ENCODE results near the gene FAM209A.
"Not testable (repeated sequence)": the region's sequence is repeated elsewhere in the genome, so short reads cannot be mapped to it uniquely, and the experiment has no call there.

The FAM209A gene

GRCh38 chr20:56524444-56524843 is at the start of gene FAM209A:
Gene FAM209A (plus strand): TSS chr20:56524744. CDS start chr20:56524809, 65 bp downstream.
- WGBS (ENCODE audit: insufficient coverage, insufficient read length): no CpG with 5 or more reads among the region's 7 CpGs
- H3K4me1 ChIP-seq (ENCODE audit: control insufficient read depth, insufficient read depth, low read length); DNase-seq (ENCODE audit: low read depth, low spot score); H3K9me3 ChIP-seq (ENCODE audit: control insufficient read depth, insufficient read depth, low read length); H3K27me3 ChIP-seq (ENCODE audit: control insufficient read depth, insufficient read depth, low read length); H3K27ac ChIP-seq (ENCODE audit: low read length); H3K36me3 ChIP-seq (ENCODE audit: control insufficient read depth, insufficient read depth, low read length); H3K4me3 ChIP-seq (ENCODE audit: low read length): not testable (repeated sequence)

- H3K27ac ChIP-seq (ENCODE audit: low read length): no peak overlapping the region
- DNase-seq (ENCODE audit: low read depth, low spot score): no peak
- no peak overlapping the region for H3K4me3 ChIP-seq (ENCODE audit: low read length)
- WGBS (ENCODE audit: insufficient coverage, insufficient read length): no CpG with 5 or more reads among the region's 7 CpGs
- H3K9me3 ChIP-seq (ENCODE audit: control insufficient read depth, insufficient read depth, low read length): no peaks in the 10 kb centered on the region
- H3K27me3 ChIP-seq (ENCODE audit: control insufficient read depth, insufficient read depth, low read length): no peaks in the 10 kb centered on the region
- H3K36me3 ChIP-seq (ENCODE audit: control insufficient read depth, insufficient read depth, low read length): peaks cover 10% of the 10 kb centered on the region
- H3K4me1 ChIP-seq (ENCODE audit: control insufficient read depth, insufficient read depth, low read length): no peaks in the 10 kb centered on the region
These were observed 40.6 kb upstream of the FAM209A start for GRCh38 chr20:56483970-56484369.

GRCh38 chr20:56487216-56487615 is 37.3 kb upstream of the FAM209A start:
- WGBS (ENCODE audit: insufficient coverage, insufficient read length): no CpG with 5 or more reads among the region's 11 CpGs
- Histone ChIP-seq H3K27me3 (ENCODE audit: control insufficient read depth, insufficient read depth, low read length) (no peaks in the 10 kb centered on the region), H3K4me3 (ENCODE audit: low read length) (no peak overlapping the region), H3K4me1 (ENCODE audit: control insufficient read depth, insufficient read depth, low read length) (no peaks in the 10 kb centered on the region), H3K27ac (ENCODE audit: low read length) (no peak overlapping the region), H3K36me3 (ENCODE audit: control insufficient read depth, insufficient read depth, low read length) (peaks cover 10% of the 10 kb centered on the region), H3K9me3 (ENCODE audit: control insufficient read depth, insufficient read depth, low read length) (no peaks in the 10 kb centered on the region)
- DNase-seq (ENCODE audit: low read depth, low spot score): no peak

GRCh38 chr20:56488566-56488965 is 36.0 kb upstream of the FAM209A start:
- Histone ChIP-seq H3K36me3 (ENCODE audit: control insufficient read depth, insufficient read depth, low read length) (peaks cover 10% of the 10 kb centered on the region), H3K9me3 (ENCODE audit: control insufficient read depth, insufficient read depth, low read length) (no peaks in the 10 kb centered on the region), H3K27ac (ENCODE audit: low read length) (no peak overlapping the region), H3K4me1 (ENCODE audit: control insufficient read depth, insufficient read depth, low read length) (no peaks in the 10 kb centered on the region), H3K4me3 (ENCODE audit: low read length) (no peak overlapping the region), H3K27me3 (ENCODE audit: control insufficient read depth, insufficient read depth, low read length) (no peaks in the 10 kb centered on the region)
- WGBS (ENCODE audit: insufficient coverage, insufficient read length): no CpG with 5 or more reads among the region's 5 CpGs
- DNase-seq (ENCODE audit: low read depth, low spot score): no peak

GRCh38 chr20:56501116-56501515 is 23.4 kb upstream of the FAM209A start:
- Histone ChIP-seq H3K36me3 (ENCODE audit: control insufficient read depth, insufficient read depth, low read length) (no peaks in the 10 kb centered on the region), H3K9me3 (ENCODE audit: control insufficient read depth, insufficient read depth, low read length) (no peaks in the 10 kb centered on the region), H3K4me1 (ENCODE audit: control insufficient read depth, insufficient read depth, low read length) (no peaks in the 10 kb centered on the region), H3K27me3 (ENCODE audit: control insufficient read depth, insufficient read depth, low read length) (no peaks in the 10 kb centered on the region), H3K27ac (ENCODE audit: low read length) (no peak overlapping the region), H3K4me3 (ENCODE audit: low read length) (no peak overlapping the region)
- DNase-seq (ENCODE audit: low read depth, low spot score): no peak
- no CpG with 5 or more reads among the region's 1 CpG for WGBS (ENCODE audit: insufficient coverage, insufficient read length)

- no peak overlapping the region for H3K27ac ChIP-seq (ENCODE audit: low read length)
- H3K27me3 ChIP-seq (ENCODE audit: control insufficient read depth, insufficient read depth, low read length): no peaks in the 10 kb centered on the region
- WGBS (ENCODE audit: insufficient coverage, insufficient read length): no CpG with 5 or more reads among the region's 8 CpGs
- H3K36me3 ChIP-seq (ENCODE audit: control insufficient read depth, insufficient read depth, low read length): no peaks in the 10 kb centered on the region
- no peaks in the 10 kb centered on the region for H3K9me3 ChIP-seq (ENCODE audit: control insufficient read depth, insufficient read depth, low read length)
- DNase-seq (ENCODE audit: low read depth, low spot score): no peak
- H3K4me3 ChIP-seq (ENCODE audit: low read length): no peak overlapping the region
- no peaks in the 10 kb centered on the region for H3K4me1 ChIP-seq (ENCODE audit: control insufficient read depth, insufficient read depth, low read length)
These were observed 20.6 kb upstream of the FAM209A start for GRCh38 chr20:56503916-56504315.

GRCh38 chr20:56504373-56505005 is 20.1 kb upstream of the FAM209A start:
- H3K36me3 ChIP-seq (ENCODE audit: control insufficient read depth, insufficient read depth, low read length): no peaks in the 10 kb centered on the region
- no peak for DNase-seq (ENCODE audit: low read depth, low spot score)
- no peaks in the 10 kb centered on the region for H3K9me3 ChIP-seq (ENCODE audit: control insufficient read depth, insufficient read depth, low read length)
- no peaks in the 10 kb centered on the region for H3K27me3 ChIP-seq (ENCODE audit: control insufficient read depth, insufficient read depth, low read length)
- no peak overlapping the region for H3K4me3 ChIP-seq (ENCODE audit: low read length)
- H3K27ac ChIP-seq (ENCODE audit: low read length): no peak overlapping the region
- no CpG with 5 or more reads among the region's 9 CpGs for WGBS (ENCODE audit: insufficient coverage, insufficient read length)
- no peaks in the 10 kb centered on the region for H3K4me1 ChIP-seq (ENCODE audit: control insufficient read depth, insufficient read depth, low read length)

- Histone ChIP-seq H3K4me1 (ENCODE audit: control insufficient read depth, insufficient read depth, low read length) (no peaks in the 10 kb centered on the region), H3K27ac (ENCODE audit: low read length) (no peak overlapping the region), H3K4me3 (ENCODE audit: low read length) (no peak overlapping the region), H3K36me3 (ENCODE audit: control insufficient read depth, insufficient read depth, low read length) (no peaks in the 10 kb centered on the region), H3K9me3 (ENCODE audit: control insufficient read depth, insufficient read depth, low read length) (no peaks in the 10 kb centered on the region), H3K27me3 (ENCODE audit: control insufficient read depth, insufficient read depth, low read length) (no peaks in the 10 kb centered on the region)
- WGBS (ENCODE audit: insufficient coverage, insufficient read length): no CpG with 5 or more reads among the region's 3 CpGs
- no peak for DNase-seq (ENCODE audit: low read depth, low spot score)
These were observed 18.4 kb upstream of the FAM209A start for GRCh38 chr20:56506103-56506502.

GRCh38 chr20:56511926-56512325 is 12.6 kb upstream of the FAM209A start:
- Histone ChIP-seq H3K9me3 (ENCODE audit: control insufficient read depth, insufficient read depth, low read length) (no peaks in the 10 kb centered on the region), H3K36me3 (ENCODE audit: control insufficient read depth, insufficient read depth, low read length) (no peaks in the 10 kb centered on the region), H3K27ac (ENCODE audit: low read length) (no peak overlapping the region), H3K4me3 (ENCODE audit: low read length) (no peak overlapping the region), H3K4me1 (ENCODE audit: control insufficient read depth, insufficient read depth, low read length) (no peaks in the 10 kb centered on the region), H3K27me3 (ENCODE audit: control insufficient read depth, insufficient read depth, low read length) (no peaks in the 10 kb centered on the region)
- no peak for DNase-seq (ENCODE audit: low read depth, low spot score)
- WGBS (ENCODE audit: insufficient coverage, insufficient read length): no CpG with 5 or more reads among the region's 10 CpGs

- DNase-seq (ENCODE audit: low read depth, low spot score): no peak
- H3K36me3 ChIP-seq (ENCODE audit: control insufficient read depth, insufficient read depth, low read length): peaks cover 6% of the 10 kb centered on the region; the same call in 1 of the 2 replicates
- no peaks in the 10 kb centered on the region; the same call in 1 of the 2 replicates for H3K9me3 ChIP-seq (ENCODE audit: control insufficient read depth, insufficient read depth, low read length)
- WGBS (ENCODE audit: insufficient coverage, insufficient read length): no CpG with 5 or more reads among the region's 22 CpGs
- no peaks in the 10 kb centered on the region for H3K4me1 ChIP-seq (ENCODE audit: control insufficient read depth, insufficient read depth, low read length)
- no peak overlapping the region for H3K4me3 ChIP-seq (ENCODE audit: low read length)
- H3K27me3 ChIP-seq (ENCODE audit: control insufficient read depth, insufficient read depth, low read length): no peaks in the 10 kb centered on the region
- H3K27ac ChIP-seq (ENCODE audit: low read length): no peak overlapping the region
These were observed 11.1 kb upstream of the FAM209A start for GRCh38 chr20:56513161-56514150.
